Neutrophil (primary cell): ENCODE measurements around the gene SLC7A6OS.
A peak's percentile ranks its signal among the peaks of the same experiment; 100 is the strongest.

Experiments used
- H3K27ac ChIP-seq: fragments of 200-600 bp; sonication (generic); 2 replicates; pipeline ENCODE4 v1.5.1; 2016; ENCODE audit warnings: mild to moderate bottlenecking, moderate library complexity
- H3K27me3 ChIP-seq: fragments of 200-600 bp; sonication (generic); 2 replicates; pipeline ENCODE4 v1.6.0; 2016; ENCODE audit warnings: mild to moderate bottlenecking
- H3K36me3 ChIP-seq: fragments of 200-600 bp; sonication (generic); 2 replicates; pipeline ENCODE4 v1.5.1; 2017
- H3K4me1 ChIP-seq, 2 experiments: fragments of 200-600 bp in 1 of 2; sonication (generic) in 1 of 2; 1 replicate in 1 of 2; 2 replicates in 1 of 2; pipeline versions ENCODE4 v1.5.1 to v1.6.1; 2013 to 2016; ENCODE audit warnings: low read depth in 1 of 2, low read length in 1 of 2, mild to moderate bottlenecking in 1 of 2, moderate library complexity in 1 of 2; ENCODE audit not compliant: control insufficient read depth in 1 of 2, insufficient read depth in 1 of 2
- H3K4me3 ChIP-seq, 2 experiments: fragments of 200-600 bp in 1 of 2; sonication (generic) in 1 of 2; 1 replicate in 1 of 2; 2 replicates in 1 of 2; pipeline ENCODE4 v1.5.1; 2013 to 2016; ENCODE audit warnings: low read depth in 1 of 2, low read length in 1 of 2, mild to moderate bottlenecking in 1 of 2, moderate library complexity in 1 of 2
- H3K9me3 ChIP-seq: fragments of 200-600 bp; sonication (generic); 2 replicates; pipeline ENCODE4 v1.5.1; 2016
- CTCF ChIP-seq: fragments of 200-600 bp; sonication (generic); IDR thresholded peaks from 2 replicates; pipeline ENCODE4 v1.5.1; 2016; ENCODE audit warnings: antibody characterized with exemption

SLC7A6OS gene

GRCh38 chr16:68356919-68357286 lies 46.2 kb upstream of the SLC7A6OS start:
- Histone ChIP-seq H3K27ac (no peak overlapping the region), H3K4me3 (no peak overlapping the region), H3K9me3 (no peaks in the 10 kb centered on the region), H3K36me3 (peaks cover 49% of the 10 kb centered on the region), H3K27me3 (peaks cover 10% of the 10 kb centered on the region), H3K4me1 (peaks cover 15 to 20% of the 10 kb centered on the region in 2 experiments)
- TF ChIP-seq CTCF, result no peak

DNA sequence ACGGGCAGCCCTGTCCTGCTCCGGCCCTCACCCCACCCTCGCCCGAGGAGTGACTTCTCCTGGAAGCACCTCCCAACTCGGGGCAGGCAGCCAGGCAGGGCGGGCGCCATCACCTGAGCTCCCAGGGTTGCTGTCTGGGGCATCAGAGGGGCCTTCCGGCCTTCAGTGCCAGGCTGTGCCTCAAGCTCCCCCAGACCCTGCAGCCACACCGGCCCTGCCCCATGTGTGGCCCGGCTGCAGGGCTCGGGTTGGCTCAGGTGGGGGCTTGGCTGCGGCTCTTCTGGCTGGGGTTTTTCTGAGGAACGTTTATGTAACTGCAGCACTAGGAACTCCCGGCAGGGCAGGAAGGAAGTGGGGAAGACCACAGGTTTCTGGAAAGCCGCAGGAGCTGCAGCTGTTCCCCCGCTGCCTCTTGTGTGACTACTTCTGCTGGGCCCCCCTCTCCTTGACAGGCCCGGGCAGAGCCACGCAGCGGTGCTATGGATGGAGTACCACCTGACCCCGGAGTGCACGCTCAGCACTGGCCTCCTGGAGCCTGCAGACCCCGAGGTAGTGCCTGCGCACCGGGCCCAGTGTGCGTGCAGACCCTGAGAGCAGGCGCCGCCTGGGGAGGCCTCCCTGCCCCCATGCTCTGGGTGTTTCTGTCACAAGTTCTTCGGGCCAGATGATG lies 45.6 kb upstream of the SLC7A6OS start:
- Histone ChIP-seq H3K27ac (no peak overlapping the region), H3K4me3 (peak overlapping the region; percentile 12 to 40), H3K36me3 (peaks cover 55% of the 10 kb centered on the region), H3K9me3 (no peaks in the 10 kb centered on the region), H3K27me3 (peaks cover 10% of the 10 kb centered on the region), H3K4me1 (peaks cover 15 to 20% of the 10 kb centered on the region in 2 experiments)
- no peak for TF ChIP-seq CTCF

DNA sequence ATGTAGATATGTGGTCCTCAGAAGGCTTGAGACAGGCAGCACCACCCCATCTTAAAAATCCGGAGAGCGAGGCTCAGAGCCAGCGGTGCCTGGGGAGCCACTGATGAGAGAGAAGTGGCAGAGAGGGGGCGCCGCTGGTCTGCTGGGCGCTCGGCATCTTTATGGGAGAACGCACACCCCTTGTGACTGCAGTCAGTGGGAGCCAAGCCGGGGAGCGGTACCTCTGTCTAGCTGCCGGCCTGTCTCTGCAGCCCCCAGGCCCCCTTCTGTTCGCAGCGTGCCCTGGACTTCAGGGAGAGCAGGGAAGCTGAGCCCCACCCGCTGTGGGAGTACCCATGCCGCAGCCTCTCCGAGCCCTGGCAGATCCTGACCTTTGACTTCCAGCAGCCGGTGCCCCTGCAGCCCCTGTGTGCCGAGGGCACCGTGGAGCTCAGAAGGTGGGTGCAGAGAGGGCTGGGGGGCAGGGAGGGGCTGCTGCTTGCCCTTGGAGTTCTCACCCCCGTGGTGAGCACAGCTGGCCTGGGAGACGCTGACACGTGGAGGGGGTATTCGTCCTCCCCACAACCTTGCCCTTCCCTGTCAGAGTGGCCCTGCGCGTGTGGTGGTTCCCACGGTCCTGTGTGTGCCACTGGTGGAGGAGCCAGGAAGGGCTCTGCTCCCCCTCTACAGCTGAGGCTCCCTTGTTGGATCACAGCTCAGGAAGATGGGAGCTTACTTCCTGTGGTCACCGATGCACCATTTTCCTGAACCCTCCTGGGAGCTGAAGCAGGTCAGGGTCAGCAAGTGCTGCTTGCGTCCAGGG lies 44.9 kb upstream of the SLC7A6OS start:
- Histone ChIP-seq H3K4me3 (peak overlapping the region in 1 of 2 experiments; percentile 40), H3K4me1 (peaks cover 15 to 20% of the 10 kb centered on the region in 2 experiments), H3K27me3 (peaks cover 10% of the 10 kb centered on the region), H3K27ac (no peak overlapping the region), H3K9me3 (no peaks in the 10 kb centered on the region), H3K36me3 (peaks cover 58% of the 10 kb centered on the region)
- TF ChIP-seq CTCF, result no peak

- no peaks in the 10 kb centered on the region for H3K9me3 ChIP-seq
Observed at GRCh38 chr16:68354816-68355215, 44.1 kb upstream of the SLC7A6OS start.

DNA sequence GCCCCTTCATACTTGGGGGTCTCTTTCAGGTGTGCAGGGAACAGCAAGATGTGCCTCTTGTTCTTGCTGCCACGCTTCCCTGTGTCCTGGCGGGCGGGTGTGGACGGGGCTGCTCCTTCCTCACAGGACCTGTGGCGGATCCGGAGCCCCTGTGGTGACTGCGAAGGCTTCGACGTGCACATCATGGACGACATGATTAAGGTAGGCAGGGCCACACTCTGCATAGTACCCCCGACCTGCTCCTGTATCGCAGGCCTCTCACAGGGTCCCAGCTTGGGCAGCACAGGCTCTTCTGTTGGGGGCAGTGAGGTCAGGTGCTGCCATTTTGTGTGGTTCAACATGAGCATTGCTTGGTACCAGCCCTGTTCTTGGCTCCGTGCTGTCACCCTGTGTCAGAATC lies 42.6 kb upstream of the SLC7A6OS start:
- H3K9me3 ChIP-seq, result no peaks in the 10 kb centered on the region
- peaks cover 67% of the 10 kb centered on the region for H3K36me3 ChIP-seq
- no peak overlapping the region for H3K27ac ChIP-seq
- no peak overlapping the region for H3K4me3 ChIP-seq
- TF ChIP-seq CTCF, result no peak
- H3K4me1 ChIP-seq, result peaks cover 15 to 20% of the 10 kb centered on the region in 2 experiments
- peaks cover 10% of the 10 kb centered on the region for H3K27me3 ChIP-seq

More at GRCh38 chr16:68354816-68355215, 44.1 kb upstream of the SLC7A6OS start:
- no peak for TF ChIP-seq CTCF
- Histone ChIP-seq H3K4me3 (no peak overlapping the region), H3K27ac (no peak overlapping the region), H3K27me3 (peaks cover 10% of the 10 kb centered on the region), H3K4me1 (peaks cover 15 to 20% of the 10 kb centered on the region in 2 experiments), H3K36me3 (peaks cover 61% of the 10 kb centered on the region)
